Measurements from ENCODE around the gene MCF2. TPM values are rescaled to one million over a fixed set of nuclear protein-coding genes. Genes with fewer than 3 reads are reported as not detected.

The MCF2 gene
- total RNA-seq (under 1 TPM in 8 of 9 donors, not detected in 1; 0.09 to 0.96 (median 0.29) TPM), polyA plus RNA-seq (1 to 10 TPM in 1 of 2 donors, under 1 TPM in 1; 0.03 to 1.1 TPM)
- long read RNA-seq, donor 1, result 0 reads
- long read RNA-seq, donor 2, result 0 reads
- long read RNA-seq, donor 3, result 0 reads

GRCh38 chrX:139708067-139708466, at the start of gene MCF2:
MCF2 (minus strand) TSS chrX:139708167; CDS start chrX:139651744, 56,423 bp downstream.
- no peaks in the 10 kb centered on the region for H3K9me3 ChIP-seq
- intact Hi-C loops (cut with DNase I), result no loop called here
- H3K27ac ChIP-seq, result no peak within 1 kb of the TSS
- no peaks in the 10 kb centered on the region for H3K36me3 ChIP-seq
- H3K4me3 ChIP-seq, result no peak within 1 kb of the TSS
- DNase-seq, result no peak
- no peaks in the 10 kb centered on the region for H3K4me1 ChIP-seq
- ATAC-seq, result no peak
- no peaks in the 10 kb centered on the region for H3K27me3 ChIP-seq
- no peak for TF ChIP-seq CTCF (IDR thresholded peaks at IDR 0.05)
- TF ChIP-seq POLR2A (IDR thresholded peaks at IDR 0.05), result no peak
- WGBS, 4 donors, result 62 to 75% (median 70%) methylated on average over 4 of the region's 4 CpGs

- Histone ChIP-seq H3K9me3 (peaks cover 0 to 23% (median 12%) of the 10 kb centered on the region in 12 donors), H3K36me3 (peaks cover 0 to 3% (median 0%) of the 10 kb centered on the region in 9 donors), H3K4me3 (no peak overlapping the region), H3K4me1 (no peaks in the 10 kb centered on the region), H3K27me3 (no peaks in the 10 kb centered on the region), H3K27ac (no peak overlapping the region)
- DNase-seq (no peak), ATAC-seq (no peak)
- 64 to 91% (median 80%) methylated on average over 3 of the region's 3 CpGs for WGBS, 4 donors
- no peak for TF ChIP-seq CTCF (IDR thresholded peaks at IDR 0.05)
- TF ChIP-seq POLR2A (IDR thresholded peaks at IDR 0.05), result no peak
- intact Hi-C loops (cut with DNase I), result no loop called here
Observed at GRCh38 chrX:139751053-139751452, 43.1 kb upstream of the MCF2 start.

DNA sequence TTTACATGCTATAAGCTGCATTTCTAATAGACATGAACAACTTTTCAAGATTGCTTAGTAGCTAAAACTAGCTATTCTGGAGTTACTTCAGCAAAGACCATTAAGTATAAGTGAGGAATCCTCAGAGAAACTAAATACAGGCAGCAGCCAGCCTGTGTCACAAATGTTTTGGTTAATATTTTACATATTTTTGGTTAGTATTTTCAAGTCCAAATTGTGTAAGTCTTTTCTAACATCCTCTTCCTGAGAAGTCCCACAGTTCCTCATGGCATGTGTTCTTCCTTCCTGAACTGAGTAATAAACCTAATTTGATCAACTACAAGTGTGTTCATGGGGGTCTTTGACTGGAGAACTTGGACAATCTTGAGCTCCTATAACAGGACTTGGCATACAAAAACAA, 42.4 kb upstream of the MCF2 start:
- Histone ChIP-seq H3K4me3 (no peak overlapping the region), H3K27ac (no peak overlapping the region), H3K9me3 (peaks cover 0 to 19% (median 11%) of the 10 kb centered on the region in 12 donors), H3K36me3 (peaks cover 0 to 3% (median 0%) of the 10 kb centered on the region in 9 donors), H3K27me3 (no peaks in the 10 kb centered on the region), H3K4me1 (no peaks in the 10 kb centered on the region)
- DNase-seq (no peak), ATAC-seq (no peak)
- intact Hi-C loops (cut with DNase I), result no loop called here
- TF ChIP-seq CTCF (IDR thresholded peaks at IDR 0.05) (no peak), POLR2A (IDR thresholded peaks at IDR 0.05) (no peak)

DNA sequence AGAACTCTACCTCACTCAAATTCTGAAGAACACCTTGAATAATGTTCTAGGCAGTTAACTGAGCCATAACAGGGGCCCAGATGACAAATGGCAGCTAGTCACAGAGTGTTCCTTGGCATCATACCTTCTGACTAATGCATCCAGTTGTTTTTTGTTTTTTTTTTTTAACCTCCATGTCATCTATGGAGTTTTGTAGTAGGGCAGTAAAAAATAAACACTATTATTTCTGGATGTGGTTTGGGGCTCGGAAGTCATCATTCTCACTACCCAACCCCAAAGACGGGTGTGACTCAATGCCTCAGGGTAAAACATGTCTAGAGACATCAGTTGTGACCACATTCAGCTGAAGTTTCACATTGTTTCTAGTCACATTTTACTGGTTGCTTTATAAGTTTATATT, 31.2 kb upstream of the MCF2 start:
- DNase-seq (no peak), ATAC-seq (no peak)
- peaks cover 0 to 24% (median 0%) of the 10 kb centered on the region in 9 donors for H3K36me3 ChIP-seq
- 61 to 96% (median 83%) methylated on average over 2 of the region's 2 CpGs for WGBS, 4 donors
- intact Hi-C loops (cut with DNase I), result no loop called here
- TF ChIP-seq POLR2A (IDR thresholded peaks at IDR 0.05) (no peak), CTCF (IDR thresholded peaks at IDR 0.05) (no peak)
- H3K27me3 ChIP-seq, result no peaks in the 10 kb centered on the region
- peaks cover 0 to 3% (median 0%) of the 10 kb centered on the region in 12 donors for H3K4me1 ChIP-seq
- H3K27ac ChIP-seq, result no peak overlapping the region
- H3K4me3 ChIP-seq, result no peak overlapping the region
- H3K9me3 ChIP-seq, result no peaks in the 10 kb centered on the region
